ENCODE data around the gene SUDS3.

GRCh38 chr12:118456741-118457140, 80.4 kb downstream of the SUDS3 start:
- no peak for TF ChIP-seq CTCF (IDR thresholded peaks at IDR 0.05)
- no peak for TF ChIP-seq POLR2A (IDR thresholded peaks at IDR 0.05)
- TF ChIP-seq EP300 (IDR thresholded peaks at IDR 0.05), result no peak

Measured in sigmoid colon (tissue), 4 donors.